Heart left ventricle (tissue), 13 donors: ENCODE results near the gene FNDC3B.

Experiments
- CTCF ChIP-seq, 12 donors: fragments of 200-600 bp; sonication (generic) in 4 of 12; IDR thresholded peaks; one replicate each; pipeline versions ENCODE4 v1.5.0 to v1.8.0; 2018 to 2022; ENCODE audit warnings: antibody characterized with exemption in 12 of 12, mild to moderate bottlenecking in 5 of 12
- POLR2A ChIP-seq, 2 donors: fragments of 450-650 bp; IDR thresholded peaks; one replicate each; pipeline ENCODE4 v1.6.1; 2017; ENCODE audit warnings: antibody characterized with exemption in 2 of 2, mild to moderate bottlenecking in 2 of 2, moderate library complexity in 2 of 2
- donor health status: ischemic (EF 13 %, LVEDD 7.1; RV severe dilation, severe dysfunction).
- donor health status: DM: no; HTN: yes; CAD: no.
- donor health status: DM: no; HTN: no; CAD: no.
- donor health status: ischemic (EF 25% LVEDD 6.9; RV normal size, moderate dysfunction).
- donor health status: ischemic (EF 25% LVEDD 5.7; RV mildly dilated, moderate dysfunction).
- donor health status: ischemic (EF 35%, LVEDD 5.7; RV mildly dilated, moderate dysfunction).
- donor health status: nonischemic (EF 11% LVEDD 7.7; RV severe dilation, severe dysfunction).
- donor health status: DM: yes; HTN: yes; CAD: no.
- donor health status: PGD.
- donor health status: ischemic (EF 29% LVEDD 5.4; RV normal size, mild dysfunction).
- donor health status: nonischemic (EF 23%, LVEDD 6.1; RV moderate dilation, normal function).

GRCh38 chr3:172356427-172356826, 317.0 kb downstream of the FNDC3B start:
- TF ChIP-seq CTCF (IDR thresholded peaks at IDR 0.05) (no peak), POLR2A (IDR thresholded peaks at IDR 0.05) (no peak)
